ENCODE results near the gene PPP1R9B. TPM values are rescaled to one million over a fixed set of nuclear protein-coding genes. Genes with fewer than 3 reads are reported as not detected.

The PPP1R9B gene
- total RNA-seq, 4 donors from 2014 or later: 28.6 to 37.2 (median 31.9) TPM

DNA sequence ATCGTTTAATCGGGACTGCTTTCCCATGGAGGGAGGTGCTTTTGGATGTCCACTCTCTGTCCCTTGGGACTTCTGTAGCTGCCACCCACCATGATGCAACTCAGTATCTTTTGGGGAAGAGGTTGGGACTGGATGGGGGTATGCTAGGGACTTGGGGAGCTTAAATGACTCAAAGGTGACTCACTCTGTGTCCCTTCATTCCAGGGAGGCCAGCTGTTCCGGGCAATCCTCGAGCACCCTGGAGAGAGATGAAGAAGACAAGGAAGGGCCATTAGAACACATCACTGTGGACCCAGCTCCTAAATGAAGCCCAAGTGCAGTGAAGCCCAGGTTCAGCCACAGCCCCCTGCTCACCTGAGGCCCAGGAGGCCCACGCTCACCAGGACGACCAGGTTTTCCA, 46.3 kb upstream of the PPP1R9B start:
- DNase-seq: no peak
- peaks cover 10% of the 10 kb centered on the region for H3K27me3 ChIP-seq
- 75 to 80% methylated on average over 6 of the region's 6 CpGs for WGBS, 2 donors
- H3K9me3 ChIP-seq: no peaks in the 10 kb centered on the region
- peaks cover 12 to 29% of the 10 kb centered on the region in 2 donors for H3K4me1 ChIP-seq
- no peak overlapping the region for H3K4me3 ChIP-seq (replicated peaks in 1 of 3)
- intact Hi-C loops (cut with DNase I): no loop called here
- H3K36me3 ChIP-seq: peaks cover 0 to 30% of the 10 kb centered on the region in 2 donors
- TF ChIP-seq, protein P1, sequence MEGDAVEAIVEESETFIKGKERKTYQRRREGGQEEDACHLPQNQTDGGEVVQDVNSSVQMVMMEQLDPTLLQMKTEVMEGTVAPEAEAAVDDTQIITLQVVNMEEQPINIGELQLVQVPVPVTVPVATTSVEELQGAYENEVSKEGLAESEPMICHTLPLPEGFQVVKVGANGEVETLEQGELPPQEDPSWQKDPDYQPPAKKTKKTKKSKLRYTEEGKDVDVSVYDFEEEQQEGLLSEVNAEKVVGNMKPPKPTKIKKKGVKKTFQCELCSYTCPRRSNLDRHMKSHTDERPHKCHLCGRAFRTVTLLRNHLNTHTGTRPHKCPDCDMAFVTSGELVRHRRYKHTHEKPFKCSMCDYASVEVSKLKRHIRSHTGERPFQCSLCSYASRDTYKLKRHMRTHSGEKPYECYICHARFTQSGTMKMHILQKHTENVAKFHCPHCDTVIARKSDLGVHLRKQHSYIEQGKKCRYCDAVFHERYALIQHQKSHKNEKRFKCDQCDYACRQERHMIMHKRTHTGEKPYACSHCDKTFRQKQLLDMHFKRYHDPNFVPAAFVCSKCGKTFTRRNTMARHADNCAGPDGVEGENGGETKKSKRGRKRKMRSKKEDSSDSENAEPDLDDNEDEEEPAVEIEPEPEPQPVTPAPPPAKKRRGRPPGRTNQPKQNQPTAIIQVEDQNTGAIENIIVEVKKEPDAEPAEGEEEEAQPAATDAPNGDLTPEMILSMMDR (IDR thresholded peaks at IDR 0.05): no peak
- no peak for TF ChIP-seq POLR2A (IDR thresholded peaks at IDR 0.05)
- no peak overlapping the region for H3K27ac ChIP-seq

DNA sequence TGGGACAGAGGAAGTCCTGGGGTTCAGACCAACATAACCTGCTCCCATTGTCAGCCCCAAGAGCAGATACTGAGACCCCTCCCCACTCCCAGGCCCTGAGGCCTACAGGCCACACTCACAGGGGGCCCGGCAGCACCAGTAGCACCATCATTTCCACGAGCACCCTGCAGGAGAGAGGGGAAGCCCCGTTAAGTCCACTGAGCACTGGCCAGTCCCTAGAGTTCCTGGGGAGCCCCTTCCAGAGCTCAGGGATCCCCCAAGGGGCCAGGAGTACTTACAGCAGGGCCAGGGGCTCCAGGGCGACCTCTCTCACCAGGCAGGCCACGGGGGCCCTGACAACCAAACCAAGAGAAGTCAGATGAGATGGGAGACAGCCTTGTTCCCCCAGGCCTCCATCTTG, 45.6 kb upstream of the PPP1R9B start:
- WGBS, 2 donors: 88 to 93% methylated on average over 2 of the region's 5 CpGs
- intact Hi-C loops (cut with DNase I): no loop called here

DNA sequence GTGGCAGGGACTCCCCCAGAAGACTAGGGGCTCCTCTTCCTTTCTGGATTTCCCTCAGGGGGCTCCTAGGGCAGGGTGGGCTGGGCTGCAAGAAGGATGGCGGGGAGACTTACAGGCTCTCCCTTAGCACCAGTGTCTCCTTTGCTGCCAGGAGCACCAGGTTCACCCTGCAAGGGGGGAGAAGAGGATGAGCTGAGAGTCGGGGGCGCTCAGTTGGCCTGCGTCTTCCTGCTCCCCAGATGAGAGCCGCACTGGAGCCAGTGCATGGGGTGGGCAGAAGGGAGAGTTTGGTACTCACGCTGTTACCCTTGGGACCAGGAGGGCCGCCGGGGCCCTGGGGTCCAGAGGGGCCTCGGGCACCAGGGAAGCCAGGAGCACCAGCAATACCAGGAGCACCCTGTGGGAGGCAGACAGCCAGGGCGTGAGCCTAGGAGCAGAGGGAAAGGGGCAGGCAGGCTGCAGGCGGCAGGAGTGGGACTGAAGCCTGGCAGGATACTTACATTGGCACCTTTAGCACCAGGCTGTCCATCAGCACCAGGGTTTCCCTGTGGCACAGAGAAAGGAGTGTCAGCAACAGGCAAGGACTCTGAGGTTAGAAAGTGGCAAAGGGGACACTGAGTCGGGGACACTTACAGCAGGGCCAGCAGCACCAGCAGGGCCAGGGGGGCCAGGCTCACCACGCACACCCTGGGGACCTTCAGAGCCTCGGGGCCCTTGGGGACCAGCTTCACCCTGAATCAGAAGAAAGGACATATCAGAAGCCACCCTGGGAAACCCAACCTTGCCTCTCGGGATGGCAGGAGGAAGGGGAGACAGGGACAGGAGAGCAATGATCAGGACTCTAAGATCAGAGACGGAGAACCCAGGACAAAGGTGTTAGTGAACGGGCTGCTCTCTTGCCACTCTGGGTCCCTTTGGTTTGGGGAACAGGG, 44.7 kb upstream of the PPP1R9B start:
- Histone ChIP-seq H3K27ac (no peak overlapping the region), H3K9me3 (no peaks in the 10 kb centered on the region), H3K4me1 (peaks cover 7 to 20% of the 10 kb centered on the region in 2 donors), H3K27me3 (no peaks in the 10 kb centered on the region), H3K4me3 (replicated peaks in 1 of 3) (no peak overlapping the region), H3K36me3 (peaks cover 0 to 33% of the 10 kb centered on the region in 2 donors)
- TF ChIP-seq POLR2A (IDR thresholded peaks at IDR 0.05): no peak
- TF ChIP-seq, protein P1 (IDR thresholded peaks at IDR 0.05): no peak
- no peak for DNase-seq
- 81 to 83% methylated on average over 8 to 15 of the region's 17 CpGs for WGBS, 2 donors
- intact Hi-C loops (cut with DNase I): no loop called here

More for the DNA sequence above, 45.6 kb upstream of the PPP1R9B start:
- Histone ChIP-seq H3K36me3 (peaks cover 0 to 30% of the 10 kb centered on the region in 2 donors), H3K9me3 (no peaks in the 10 kb centered on the region), H3K4me3 (replicated peaks in 1 of 3) (no peak overlapping the region), H3K27ac (peak overlapping the region in 1 of 3 donors; percentile 12), H3K4me1 (peaks cover 10 to 25% of the 10 kb centered on the region in 2 donors), H3K27me3 (peaks cover 2% of the 10 kb centered on the region)
- TF ChIP-seq, protein P1 (IDR thresholded peaks at IDR 0.05): no peak
- no peak for TF ChIP-seq POLR2A (IDR thresholded peaks at IDR 0.05)
- DNase-seq: no peak

DNA sequence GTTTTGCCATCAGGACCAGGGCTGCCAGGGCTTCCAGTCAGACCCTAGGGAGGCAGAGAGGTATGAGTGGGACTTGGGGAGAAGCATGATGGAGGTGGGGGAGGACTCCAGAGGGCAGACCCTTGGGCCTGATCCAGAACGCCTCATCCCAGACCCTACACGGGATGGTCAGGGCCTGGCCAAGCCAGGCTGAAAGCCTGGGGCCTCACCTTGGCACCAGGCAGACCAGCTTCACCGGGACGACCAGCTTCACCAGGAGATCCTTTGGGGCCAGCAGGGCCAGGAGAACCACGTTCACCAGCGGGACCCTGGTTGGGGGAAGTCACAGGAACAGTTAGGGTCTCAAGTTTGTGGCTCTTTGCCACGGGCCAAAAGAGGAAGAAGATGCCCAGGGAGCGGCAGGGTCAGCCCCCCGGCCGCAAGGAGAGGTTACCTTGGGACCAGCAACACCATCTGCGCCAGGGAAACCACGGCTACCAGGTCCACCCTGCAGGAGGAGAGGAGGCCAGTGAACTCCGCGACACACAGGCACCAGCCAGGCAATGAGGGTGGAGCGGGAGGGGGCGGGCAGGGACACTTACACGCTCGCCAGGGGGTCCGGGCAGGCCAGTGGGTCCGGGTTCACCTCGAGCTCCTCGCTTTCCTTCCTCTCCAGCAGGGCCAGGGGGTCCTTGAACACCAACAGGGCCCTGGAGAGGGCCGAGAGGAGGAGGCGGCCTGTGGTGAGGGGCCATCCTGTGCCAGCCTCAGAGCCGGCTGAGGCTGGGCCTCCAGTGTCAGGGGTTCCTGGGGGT, 43.9 kb upstream of the PPP1R9B start:
- peaks cover 0 to 37% of the 10 kb centered on the region in 2 donors for H3K36me3 ChIP-seq
- no peak for DNase-seq
- H3K4me3 ChIP-seq (replicated peaks in 1 of 3): no peak overlapping the region
- H3K4me1 ChIP-seq: peaks cover 3 to 11% of the 10 kb centered on the region in 2 donors
- no peak for TF ChIP-seq POLR2A (IDR thresholded peaks at IDR 0.05)
- TF ChIP-seq, protein P1 (IDR thresholded peaks at IDR 0.05): no peak
- no peaks in the 10 kb centered on the region for H3K9me3 ChIP-seq
- no peaks in the 10 kb centered on the region for H3K27me3 ChIP-seq
- no peak overlapping the region for H3K27ac ChIP-seq
- 87 to 89% methylated on average over 9 to 16 of the region's 25 CpGs for WGBS, 2 donors
- intact Hi-C loops (cut with DNase I): no loop called here
